DND-41 (cell line): ENCODE results near the gene C6orf15.

Source experiments
- EZH2 ChIP-seq: IDR thresholded peaks from 3 replicates; pipeline ENCODE4 v1.6.1; 2012; ENCODE audit warnings: borderline replicate concordance, low read depth, mild to moderate bottlenecking, moderate library complexity, low read length, inconsistent platforms; ENCODE audit not compliant: severe bottlenecking
- TF ChIP-seq, protein P1 (sequence below): IDR thresholded peaks from 2 replicates; pipeline ENCODE4 v1.5.1; 2012; ENCODE audit warnings: borderline replicate concordance, low read length, moderate library complexity, mild to moderate bottlenecking; ENCODE audit not compliant: poor library complexity, severe bottlenecking; ENCODE audit errors: extremely low read depth

DNA sequence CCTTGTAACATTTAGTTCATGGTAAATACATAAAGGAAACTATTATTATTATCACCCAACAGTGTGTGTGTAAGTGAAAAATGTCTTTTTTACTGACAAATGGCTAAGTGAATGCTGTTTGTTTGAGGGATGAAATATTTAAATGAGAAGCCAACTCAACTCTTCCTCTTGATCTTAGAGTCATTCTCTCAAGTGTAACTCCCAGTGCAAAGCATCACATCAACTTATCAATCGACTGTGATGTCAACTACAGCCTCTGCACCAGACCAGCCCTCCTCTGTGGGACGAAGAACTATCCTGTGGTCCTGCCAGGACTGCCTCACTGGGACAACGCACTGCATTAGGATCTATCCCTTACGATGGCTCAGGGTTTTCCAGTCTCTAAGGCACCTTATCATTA, 5.3 kb downstream of the C6orf15 start:
- TF ChIP-seq, protein P1, sequence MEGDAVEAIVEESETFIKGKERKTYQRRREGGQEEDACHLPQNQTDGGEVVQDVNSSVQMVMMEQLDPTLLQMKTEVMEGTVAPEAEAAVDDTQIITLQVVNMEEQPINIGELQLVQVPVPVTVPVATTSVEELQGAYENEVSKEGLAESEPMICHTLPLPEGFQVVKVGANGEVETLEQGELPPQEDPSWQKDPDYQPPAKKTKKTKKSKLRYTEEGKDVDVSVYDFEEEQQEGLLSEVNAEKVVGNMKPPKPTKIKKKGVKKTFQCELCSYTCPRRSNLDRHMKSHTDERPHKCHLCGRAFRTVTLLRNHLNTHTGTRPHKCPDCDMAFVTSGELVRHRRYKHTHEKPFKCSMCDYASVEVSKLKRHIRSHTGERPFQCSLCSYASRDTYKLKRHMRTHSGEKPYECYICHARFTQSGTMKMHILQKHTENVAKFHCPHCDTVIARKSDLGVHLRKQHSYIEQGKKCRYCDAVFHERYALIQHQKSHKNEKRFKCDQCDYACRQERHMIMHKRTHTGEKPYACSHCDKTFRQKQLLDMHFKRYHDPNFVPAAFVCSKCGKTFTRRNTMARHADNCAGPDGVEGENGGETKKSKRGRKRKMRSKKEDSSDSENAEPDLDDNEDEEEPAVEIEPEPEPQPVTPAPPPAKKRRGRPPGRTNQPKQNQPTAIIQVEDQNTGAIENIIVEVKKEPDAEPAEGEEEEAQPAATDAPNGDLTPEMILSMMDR: no peak
- TF ChIP-seq EZH2: no peak
